ENCODE results near the gene MPO. TPM values are rescaled to one million over a fixed set of nuclear protein-coding genes. Genes with fewer than 3 reads are reported as not detected.

MPO gene
- total RNA-seq, 1 experiment from 2014 or later = not detected

DNA sequence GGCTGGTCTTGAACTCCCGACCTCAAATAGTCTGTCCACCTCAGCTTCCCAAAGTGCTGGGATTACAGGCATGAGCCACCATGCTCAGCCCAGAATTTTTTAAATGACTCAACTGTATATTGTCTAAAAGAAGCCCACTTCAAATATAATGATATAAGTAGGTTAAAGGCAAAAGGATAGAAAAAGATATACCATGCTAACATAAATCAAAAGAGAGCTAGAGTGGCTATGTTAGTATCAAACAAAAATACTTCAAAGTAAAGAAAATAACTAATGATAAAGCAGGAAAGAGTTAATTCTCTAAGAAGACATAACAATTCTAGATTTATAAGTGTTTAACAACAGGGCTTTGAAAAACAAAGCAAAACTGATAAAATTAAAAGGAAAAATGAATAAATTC, 13.3 kb upstream of the MPO start:
- Histone ChIP-seq H3K9me2 (ENCODE audit: insufficient read depth) (no peaks in the 10 kb centered on the region), H3K9me3 (ENCODE audit: control insufficient read depth in 1 of 2, insufficient read depth in 1 of 2, low read depth in 1 of 2, low read length in 2 of 2) (no peaks in the 10 kb centered on the region), H3K79me2 (ENCODE audit: insufficient read depth, low read length) (no peaks in the 10 kb centered on the region), H3K27me3 (ENCODE audit: insufficient read depth, low read length) (no peaks in the 10 kb centered on the region), H3K4me3 (replicated peaks in 1 of 2; ENCODE audit: low read depth in 1 of 2, low read length in 2 of 2) (no peak overlapping the region), H2AFZ (ENCODE audit: low read depth, low read length, poor library complexity, severe bottlenecking) (no peak overlapping the region), H4K20me1 (ENCODE audit: insufficient read depth) (no peaks in the 10 kb centered on the region), H3K36me3 (ENCODE audit: control insufficient read depth in 1 of 2, insufficient read depth in 2 of 2, low read length in 2 of 2) (no peaks in the 10 kb centered on the region), H3K27ac (ENCODE audit: low read depth, low read length) (no peak overlapping the region), H3K9ac (ENCODE audit: low read length) (no peak overlapping the region), H3K4me2 (ENCODE audit: low read length) (no peak overlapping the region), H3K4me1 (ENCODE audit: control insufficient read depth in 1 of 2, insufficient read depth in 2 of 2, low read length in 2 of 2) (0 out of 4 replicates have a peak, but pooled peaks cover 0 to 3% of the 10 kb centered on the region in 2 experiments)
- DNase-seq (ENCODE audit: low read depth, low spot score) = no peak
- POLR2A ChIA-PET = no interaction called here
- intact Hi-C loops (cut with micrococcal nuclease) = no loop called here
- ATAC-seq = no peak
- CTCF ChIA-PET = no interaction called here
- BruUV-seq (replicated peaks) = no TSS peak
- RAD21 ChIA-PET (ENCODE audit: low non-redundant PET in 1 of 2, low total read pairs in 2 of 2, uncharacterized antibody in 2 of 2, unreplicated experiment in 2 of 2) = no interaction called here
- TF ChIP-seq YY1 (IDR thresholded peaks at IDR 0.05; ENCODE audit: extremely low read depth, insufficient replicate concordance, low read depth, low read length) (no peak), EGR1 (IDR thresholded peaks at IDR 0.05; ENCODE audit: low read depth) (no peak), CBX3 (IDR thresholded peaks at IDR 0.05; ENCODE audit: low read depth) (no peak), SIN3A (IDR thresholded peaks at IDR 0.05; ENCODE audit: low read depth) (no peak), FOSL1 (IDR thresholded peaks at IDR 0.05; ENCODE audit: low read depth) (no peak), SP1 (IDR thresholded peaks at IDR 0.05; ENCODE audit: low read depth) (no peak), ZNF274 (IDR thresholded peaks at IDR 0.05; ENCODE audit: low read depth, low read length) (no peak), POLR2A (IDR thresholded peaks at IDR 0.05; ENCODE audit: borderline replicate concordance, extremely low read depth, insufficient read depth, insufficient read length) (no peak), EZH2phosphoT487 (IDR thresholded peaks at IDR 0.05; ENCODE audit: borderline replicate concordance) (no peak), TCF7L2 (IDR thresholded peaks at IDR 0.05; ENCODE audit: borderline replicate concordance, extremely low read depth, insufficient read depth, insufficient read length) (no peak), POLR2AphosphoS5 (IDR thresholded peaks at IDR 0.05; ENCODE audit: low read depth, low read length) (no peak), EZH2 (IDR thresholded peaks at IDR 0.05) (no peak), ELF1 (IDR thresholded peaks at IDR 0.05; ENCODE audit: borderline replicate concordance, low read depth) (no peak)
- TF ChIP-seq, protein P1, sequence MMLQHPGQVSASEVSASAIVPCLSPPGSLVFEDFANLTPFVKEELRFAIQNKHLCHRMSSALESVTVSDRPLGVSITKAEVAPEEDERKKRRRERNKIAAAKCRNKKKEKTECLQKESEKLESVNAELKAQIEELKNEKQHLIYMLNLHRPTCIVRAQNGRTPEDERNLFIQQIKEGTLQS (IDR thresholded peaks at IDR 0.05) = no peak
- TF ChIP-seq, protein P2, sequence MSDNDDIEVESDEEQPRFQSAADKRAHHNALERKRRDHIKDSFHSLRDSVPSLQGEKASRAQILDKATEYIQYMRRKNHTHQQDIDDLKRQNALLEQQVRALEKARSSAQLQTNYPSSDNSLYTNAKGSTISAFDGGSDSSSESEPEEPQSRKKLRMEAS (IDR thresholded peaks at IDR 0.05) = no peak
- TF ChIP-seq, protein P3, sequence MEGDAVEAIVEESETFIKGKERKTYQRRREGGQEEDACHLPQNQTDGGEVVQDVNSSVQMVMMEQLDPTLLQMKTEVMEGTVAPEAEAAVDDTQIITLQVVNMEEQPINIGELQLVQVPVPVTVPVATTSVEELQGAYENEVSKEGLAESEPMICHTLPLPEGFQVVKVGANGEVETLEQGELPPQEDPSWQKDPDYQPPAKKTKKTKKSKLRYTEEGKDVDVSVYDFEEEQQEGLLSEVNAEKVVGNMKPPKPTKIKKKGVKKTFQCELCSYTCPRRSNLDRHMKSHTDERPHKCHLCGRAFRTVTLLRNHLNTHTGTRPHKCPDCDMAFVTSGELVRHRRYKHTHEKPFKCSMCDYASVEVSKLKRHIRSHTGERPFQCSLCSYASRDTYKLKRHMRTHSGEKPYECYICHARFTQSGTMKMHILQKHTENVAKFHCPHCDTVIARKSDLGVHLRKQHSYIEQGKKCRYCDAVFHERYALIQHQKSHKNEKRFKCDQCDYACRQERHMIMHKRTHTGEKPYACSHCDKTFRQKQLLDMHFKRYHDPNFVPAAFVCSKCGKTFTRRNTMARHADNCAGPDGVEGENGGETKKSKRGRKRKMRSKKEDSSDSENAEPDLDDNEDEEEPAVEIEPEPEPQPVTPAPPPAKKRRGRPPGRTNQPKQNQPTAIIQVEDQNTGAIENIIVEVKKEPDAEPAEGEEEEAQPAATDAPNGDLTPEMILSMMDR (IDR thresholded peaks at IDR 0.05 in 2 of 3, conservative IDR thresholded peaks at IDR 0.05 in 1 of 3; ENCODE audit: borderline replicate concordance in 1 of 3, insufficient read depth in 1 of 3, low read depth in 2 of 3, low read length in 2 of 3) = no peak
